Measurements from ENCODE around the gene IL17RE.
A peak's percentile ranks its signal among the peaks of the same experiment; 100 is the strongest.

The IL17RE gene

DNA sequence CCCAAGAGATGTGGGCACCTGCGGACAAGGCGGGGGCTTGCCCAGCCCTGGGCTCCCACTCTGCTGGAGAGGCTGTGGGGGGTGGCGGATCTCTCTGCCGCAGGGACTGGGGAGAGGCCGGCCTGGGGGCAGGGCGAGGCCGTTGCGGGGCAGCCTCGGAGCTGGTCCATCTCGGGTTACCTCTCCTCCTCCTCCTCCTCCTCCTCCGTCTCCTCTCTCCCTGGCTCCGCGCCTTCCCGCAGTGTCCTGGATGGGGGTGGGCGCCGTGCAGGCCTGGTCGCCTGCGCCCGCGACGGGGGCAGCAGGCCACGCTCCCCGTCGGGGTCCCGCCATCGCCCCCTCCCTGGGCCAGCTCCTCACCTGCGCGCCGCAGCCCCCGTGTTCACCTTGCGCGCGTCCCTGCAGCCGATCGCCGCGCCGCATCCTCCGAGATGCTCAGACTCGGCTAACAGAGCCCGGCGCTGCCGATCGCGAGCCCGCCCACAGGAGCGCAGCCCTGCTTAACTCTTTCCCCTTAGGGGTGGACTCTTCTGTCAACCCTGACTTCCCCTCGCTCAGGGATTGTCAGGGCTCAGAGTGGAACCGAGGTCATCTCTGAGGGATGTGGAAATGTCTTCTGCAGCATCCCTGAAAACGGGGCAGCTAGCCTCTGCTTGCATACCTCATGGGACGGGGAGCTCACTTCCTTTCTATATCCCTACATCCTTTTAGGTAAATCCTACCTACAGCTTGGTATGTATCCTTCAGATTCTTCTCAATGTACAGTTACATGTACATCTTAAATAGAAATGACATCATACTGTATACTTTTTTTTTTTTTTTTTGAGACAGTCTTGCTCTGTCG, 49.5 kb downstream of the IL17RE start, which contains the start of gene PRRT3:
Gene PRRT3 (minus strand): TSS at position 447 of the 844 bp plus-strand sequence. CDS start 2,293 bp downstream, outside the sequence.
- DNase-seq (ENCODE audit: low read depth): peak; percentile 51

DNA sequence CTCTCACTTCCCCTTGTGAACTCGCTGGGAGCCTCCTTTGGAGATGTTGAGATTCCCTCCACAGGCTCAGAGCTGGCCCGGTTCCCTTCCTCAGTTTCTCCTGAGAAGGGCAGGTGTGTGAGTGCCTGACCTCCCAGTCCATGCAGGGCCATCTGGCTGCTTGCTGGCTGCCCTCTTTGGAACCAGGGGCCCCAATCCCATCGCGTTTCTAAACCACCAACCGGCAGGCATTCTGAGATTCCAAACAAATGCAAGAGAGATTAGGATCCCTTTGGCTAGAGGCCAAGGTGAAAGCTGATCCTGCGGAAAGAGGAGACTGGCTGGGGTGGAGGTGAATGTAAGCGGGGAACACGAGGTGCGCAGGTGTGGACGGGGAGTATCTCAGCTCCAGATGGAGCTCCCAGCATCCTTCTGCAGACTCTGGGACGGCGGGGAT, 52.4 kb downstream of the IL17RE start:
- DNase-seq (ENCODE audit: low read depth): no peak

DNA sequence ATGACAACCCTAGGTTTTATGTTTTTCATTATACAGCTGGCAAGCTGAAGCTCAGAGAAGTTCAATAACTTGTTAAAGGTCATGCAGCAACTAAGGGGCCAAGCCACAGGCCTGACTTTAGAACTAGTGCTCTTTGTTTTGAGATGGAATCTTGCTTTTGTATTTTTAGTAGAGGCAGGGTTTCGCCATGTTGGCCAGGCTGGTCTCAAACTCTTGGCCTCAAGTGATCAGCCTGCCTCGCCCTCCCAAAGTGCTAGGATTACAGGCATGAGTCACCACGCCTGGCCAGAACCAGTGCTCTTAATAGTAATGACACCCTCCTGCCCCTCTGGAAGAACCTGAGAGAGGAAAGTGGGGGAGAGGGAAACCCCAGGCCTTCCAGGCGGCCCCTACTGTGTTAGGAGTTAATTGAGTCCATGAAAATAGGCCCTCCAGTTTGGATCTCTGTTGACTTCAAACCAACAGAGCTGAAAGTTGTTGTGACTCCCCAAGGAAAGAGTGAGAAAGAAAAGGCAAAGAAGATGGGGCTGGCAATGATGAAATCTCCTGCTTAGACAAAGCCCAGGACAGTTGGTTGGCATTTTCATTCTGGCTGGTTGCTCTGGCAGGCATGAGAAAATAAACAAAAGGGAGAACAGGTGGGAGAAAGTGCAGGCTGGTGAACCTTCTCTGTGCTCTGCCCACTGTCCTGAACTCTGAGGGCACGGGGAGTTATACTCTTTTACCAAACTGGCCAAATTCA, 53.1 kb downstream of the IL17RE start:
- no peak for DNase-seq (ENCODE audit: low read depth)

DNA sequence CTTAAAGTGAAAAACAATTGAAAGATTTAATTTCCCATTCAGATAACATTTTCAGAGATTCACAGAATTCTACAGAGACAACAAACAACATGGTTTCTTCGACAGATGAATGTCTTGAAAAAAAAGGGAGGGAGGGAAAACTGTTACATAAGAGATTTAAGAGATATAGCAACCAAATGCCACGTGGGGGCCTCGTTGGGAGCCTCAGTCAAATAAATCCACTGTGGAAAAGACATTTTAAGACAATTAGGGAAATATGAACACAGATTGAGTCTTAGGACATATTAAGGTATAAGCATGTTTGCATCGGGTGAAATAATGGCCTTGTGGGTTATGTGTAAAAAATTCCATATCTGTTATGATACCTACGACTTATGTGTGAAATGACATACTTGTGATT, 54.6 kb downstream of the IL17RE start:
- DNase-seq (ENCODE audit: low read depth): no peak

DNA sequence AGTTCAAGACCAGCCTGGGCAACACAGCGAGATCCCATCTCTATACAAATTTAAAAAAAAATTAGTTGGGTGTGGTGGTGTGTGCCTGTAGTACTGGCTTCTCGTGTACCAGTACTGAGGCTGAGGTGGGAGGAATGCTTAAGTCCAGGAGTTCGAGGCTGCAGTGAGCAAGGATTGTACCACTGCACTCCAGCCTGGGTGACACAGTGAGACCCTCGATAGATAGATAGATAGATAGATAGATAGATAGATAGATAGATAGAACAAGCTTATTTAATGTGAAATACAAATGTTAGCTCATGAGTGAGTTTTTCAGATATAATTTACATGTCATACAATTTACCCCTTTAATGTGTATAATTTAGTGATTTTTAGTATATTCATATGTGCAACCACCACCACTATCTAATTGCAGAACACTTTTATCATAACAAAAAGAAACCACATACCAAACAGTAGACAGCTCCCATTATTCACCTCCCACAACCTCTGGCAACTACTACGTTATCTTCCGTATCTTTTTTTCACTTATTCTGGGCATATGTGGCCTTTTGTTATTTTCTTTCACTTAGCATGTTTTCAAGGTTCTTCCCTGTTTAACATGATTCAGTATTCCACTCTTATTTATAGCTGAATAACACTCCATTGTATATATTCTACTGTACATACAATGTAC, 62.7 kb downstream of the IL17RE start:
- DNase-seq (ENCODE audit: low read depth): no peak

Measured in activated T-cell treated with anti-CD3 and anti-CD28 coated beads for 24 hours (primary cell).